ENCODE results near the gene SASH3.

DNA sequence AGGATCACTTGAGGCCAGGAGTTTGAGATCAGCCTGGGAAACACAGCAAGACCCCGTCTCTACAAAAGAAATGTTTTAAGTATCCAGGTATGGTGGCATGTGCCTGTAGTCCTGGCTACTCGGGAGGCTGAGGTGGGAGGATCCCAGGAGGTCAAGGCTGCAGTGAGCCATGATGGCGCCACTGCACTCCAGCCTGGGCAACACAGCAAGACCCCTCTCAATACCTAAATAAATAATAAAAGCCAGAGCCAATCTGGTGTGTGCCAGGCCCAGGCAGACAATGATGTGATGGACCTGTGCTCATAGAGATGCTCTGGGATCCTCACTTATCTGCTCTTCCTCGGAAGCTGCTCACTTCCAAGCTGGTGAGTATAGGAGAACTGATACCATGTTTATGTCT is 18.2 kb upstream of the SASH3 start:
- TF ChIP-seq CTCF (IDR thresholded peaks at IDR 0.05; ENCODE audit: low read depth, low read length, poor library complexity, severe bottlenecking) (no peak), EZH2phosphoT487 (IDR thresholded peaks at IDR 0.05; ENCODE audit: borderline replicate concordance, low read length) (no peak)
